ELR (cell line): Measurements from ENCODE around the gene APRT.
A peak's percentile ranks its signal among the peaks of the same experiment; 100 is the strongest.

Experiments
- DNase-seq: peaks from one replicate; pipeline ENCODE4 v3.0.0-alpha.2; 2015; ENCODE audit warnings: low read depth

The APRT gene, protein sequence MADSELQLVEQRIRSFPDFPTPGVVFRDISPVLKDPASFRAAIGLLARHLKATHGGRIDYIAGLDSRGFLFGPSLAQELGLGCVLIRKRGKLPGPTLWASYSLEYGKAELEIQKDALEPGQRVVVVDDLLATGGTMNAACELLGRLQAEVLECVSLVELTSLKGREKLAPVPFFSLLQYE

DNA sequence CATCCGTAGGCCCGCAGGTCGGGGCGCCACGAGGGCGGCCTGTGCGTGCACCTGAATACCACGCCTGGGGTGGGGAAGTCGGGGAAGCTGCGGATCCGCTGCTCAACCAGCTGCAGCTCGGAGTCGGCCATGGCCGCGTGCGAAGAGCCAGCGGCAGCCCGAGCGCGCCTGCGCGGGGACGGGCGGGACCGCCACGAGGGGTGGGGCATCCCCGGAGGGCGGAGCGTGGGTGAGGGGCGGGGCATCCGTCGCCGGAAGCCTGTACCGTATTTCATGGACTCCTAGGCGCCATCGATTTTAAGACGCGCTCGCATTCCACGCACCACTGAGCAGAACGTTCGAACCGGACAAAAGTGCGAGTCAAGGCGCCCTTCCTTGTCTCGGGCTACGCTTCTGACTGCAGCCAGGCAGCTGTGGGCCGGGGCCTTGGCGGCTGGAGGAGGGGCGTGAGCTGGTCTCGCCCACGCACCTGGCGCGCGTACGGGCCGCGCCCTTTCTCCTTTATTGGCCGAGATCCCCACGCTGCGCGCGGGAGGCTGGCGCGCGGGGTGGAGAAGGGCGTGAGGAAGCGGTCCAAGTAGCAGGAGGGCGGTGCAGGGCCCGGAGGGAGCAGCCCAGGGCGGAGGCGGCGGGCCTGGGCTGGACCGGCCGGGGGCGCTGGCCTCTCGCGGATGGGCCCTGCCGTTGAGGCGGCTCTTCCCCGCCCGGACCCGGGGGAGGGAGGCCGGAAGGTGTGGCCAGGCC lies at the start of gene APRT:
Gene APRT, minus strand, starts transcription at position 160 of the 744 bp plus-strand sequence. Its CDS starts 29 bp downstream, at position 131.
- DNase-seq: peak; percentile 94

DNA sequence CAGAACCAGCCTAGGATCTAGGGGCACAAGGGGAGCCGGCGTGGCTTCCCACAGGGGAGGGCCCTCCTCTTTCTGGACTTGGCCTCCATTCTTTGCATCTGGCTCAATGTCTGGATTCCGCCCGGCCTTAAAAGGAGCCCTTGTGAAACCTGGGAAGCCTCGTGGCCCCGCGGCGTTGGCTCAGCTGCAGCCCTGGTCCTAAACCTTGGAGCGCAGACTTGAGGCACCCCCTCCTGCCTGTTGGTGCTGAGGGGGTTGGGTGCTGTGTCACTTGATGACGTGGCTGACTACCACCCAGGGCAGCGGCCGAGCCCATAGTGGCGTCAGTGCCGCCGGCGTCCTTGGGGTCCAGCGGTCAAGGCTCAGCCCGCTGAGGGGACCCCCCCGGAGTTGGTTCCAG lies 49.6 kb upstream of the APRT start:
- no peak for DNase-seq

- DNase-seq: no peak
Observed at GRCh38 chr16:88859381-88860091, 47.8 kb upstream of the APRT start.

- peak; percentile 82 for DNase-seq
Observed at GRCh38 chr16:88857728-88858339, 46.1 kb upstream of the APRT start.

DNA sequence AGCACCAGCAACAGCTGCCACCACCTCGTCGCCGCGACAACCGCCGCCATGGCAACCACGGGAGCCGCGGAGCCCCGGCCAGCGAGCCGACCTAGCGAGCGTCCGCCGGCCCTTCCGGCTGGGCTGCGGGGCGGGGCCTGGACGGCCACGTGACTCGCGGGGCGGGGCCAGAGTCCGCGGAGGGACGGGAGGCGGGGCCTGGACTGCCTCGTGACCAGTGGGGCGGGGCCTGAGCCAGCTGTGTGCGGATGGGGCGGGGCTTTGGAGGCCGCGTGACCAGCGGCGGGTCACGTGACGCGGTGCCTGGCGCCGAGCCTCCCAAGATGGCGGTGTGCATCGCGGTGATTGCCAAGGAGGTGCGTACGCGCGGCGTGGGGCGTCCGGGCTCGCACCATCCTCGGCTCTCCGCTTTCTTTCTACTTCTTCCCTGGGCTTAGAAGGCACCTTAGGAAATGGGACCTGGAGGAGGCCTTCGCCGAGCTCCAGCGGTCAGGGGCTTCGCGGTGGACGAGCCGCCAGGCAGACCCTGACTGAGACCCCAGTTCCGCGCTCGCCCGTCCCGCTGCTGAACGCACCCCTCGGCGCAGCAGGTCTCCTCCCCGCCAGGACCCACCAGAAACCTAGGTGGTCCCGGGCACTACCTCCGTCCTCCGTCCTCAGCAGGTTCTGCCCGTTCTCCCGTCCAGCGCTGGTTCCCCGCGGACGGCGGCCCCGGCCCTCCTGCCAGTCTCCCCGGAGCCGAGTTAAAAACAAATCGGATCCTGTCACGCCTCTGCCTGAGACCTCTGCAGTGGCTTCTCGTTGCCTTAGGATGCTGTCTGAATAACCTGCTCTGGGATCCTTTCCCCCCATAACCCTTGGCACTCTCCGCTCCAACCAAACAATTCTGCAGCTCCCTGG lies 45.4 kb upstream of the APRT start, which contains the start of the genes GALNS and TRAPPC2L:
Gene GALNS, minus strand, starts transcription at position 120 of the 900 bp plus-strand sequence. Its CDS starts 70 bp downstream, at position 50.
Gene TRAPPC2L, plus strand, starts transcription at position 300 of the 900 bp plus-strand sequence. Its CDS starts 24 bp downstream, at position 324.
- peak; percentile 97 for DNase-seq

DNA sequence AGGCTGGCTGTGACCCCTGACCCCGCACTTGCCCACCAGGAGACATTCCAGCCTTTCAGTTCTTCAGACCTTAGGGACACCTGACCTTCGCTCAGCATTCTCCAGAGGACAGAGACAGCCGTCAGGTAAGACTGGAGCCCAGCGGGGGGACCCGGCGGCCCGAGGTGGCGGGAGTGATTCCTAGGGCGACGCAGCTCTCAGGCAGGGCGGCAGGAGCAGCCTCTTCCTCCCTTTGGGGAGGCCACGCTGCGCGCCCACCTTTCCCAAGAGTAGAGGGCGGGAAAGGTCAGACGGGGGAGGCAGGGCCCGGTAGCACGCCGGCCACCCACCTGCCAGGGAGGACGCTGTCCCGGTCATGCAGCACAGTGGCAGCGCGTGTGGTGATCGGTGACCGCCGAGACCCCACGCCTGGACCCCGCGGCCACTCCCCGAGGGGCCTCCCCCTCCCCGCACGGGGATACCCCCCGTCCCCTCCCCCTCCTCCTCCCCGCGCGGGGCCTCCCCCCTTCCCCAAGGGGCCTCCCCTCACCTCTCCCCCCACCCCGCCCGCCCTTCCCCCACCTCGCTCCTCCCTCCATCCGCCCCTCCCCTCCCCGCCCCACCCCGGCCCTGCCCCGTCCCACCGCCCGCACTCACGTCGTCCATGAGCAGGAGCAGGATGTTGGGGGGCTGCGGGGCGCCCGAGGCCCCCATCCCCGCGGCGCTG lies 44.5 kb upstream of the APRT start:
- DNase-seq: peak; percentile 20

- DNase-seq: no peak
Observed at GRCh38 chr16:88855736-88856121, 44.0 kb upstream of the APRT start.

GRCh38 chr16:88855176-88855575 lies 43.4 kb upstream of the APRT start:
- no peak for DNase-seq

DNA sequence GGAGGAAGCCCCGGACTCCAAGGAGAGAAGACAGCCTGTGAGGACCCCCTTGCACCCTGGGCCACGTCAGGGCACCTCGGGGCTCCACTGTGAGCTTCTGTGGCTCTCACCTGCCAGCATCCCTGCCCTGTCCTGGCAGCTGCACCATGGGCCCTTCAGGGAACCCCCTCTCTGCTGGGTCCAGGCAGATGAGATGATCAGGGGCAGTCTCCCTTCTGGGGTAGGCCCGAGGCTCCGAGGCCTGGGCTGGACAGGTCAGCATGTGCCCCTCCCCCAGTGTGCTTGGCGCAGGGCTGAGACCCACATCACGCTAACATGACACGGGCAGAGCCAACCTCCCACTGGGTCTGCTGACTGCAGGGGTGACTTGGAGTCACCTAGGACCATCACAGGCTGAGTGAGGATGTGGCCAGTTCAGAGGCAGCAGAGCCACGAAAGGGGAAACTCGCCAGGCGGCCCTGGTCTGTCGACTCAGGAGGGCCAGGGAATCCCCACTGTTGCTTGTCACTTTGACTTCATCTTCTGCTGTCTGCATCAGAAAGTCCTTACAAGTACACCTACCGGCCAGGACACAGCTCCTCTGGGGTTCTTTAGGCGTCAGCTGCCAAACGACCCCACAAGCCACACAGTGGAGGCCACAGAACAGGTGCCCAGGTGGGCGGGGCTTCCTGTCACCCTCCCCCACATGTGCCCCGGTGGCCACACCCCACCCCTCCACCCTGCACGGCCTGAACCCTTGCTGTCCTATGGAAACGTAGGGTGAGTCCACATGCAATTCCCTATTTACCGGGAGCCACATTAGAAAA lies 42.8 kb upstream of the APRT start:
- no peak for DNase-seq

DNA sequence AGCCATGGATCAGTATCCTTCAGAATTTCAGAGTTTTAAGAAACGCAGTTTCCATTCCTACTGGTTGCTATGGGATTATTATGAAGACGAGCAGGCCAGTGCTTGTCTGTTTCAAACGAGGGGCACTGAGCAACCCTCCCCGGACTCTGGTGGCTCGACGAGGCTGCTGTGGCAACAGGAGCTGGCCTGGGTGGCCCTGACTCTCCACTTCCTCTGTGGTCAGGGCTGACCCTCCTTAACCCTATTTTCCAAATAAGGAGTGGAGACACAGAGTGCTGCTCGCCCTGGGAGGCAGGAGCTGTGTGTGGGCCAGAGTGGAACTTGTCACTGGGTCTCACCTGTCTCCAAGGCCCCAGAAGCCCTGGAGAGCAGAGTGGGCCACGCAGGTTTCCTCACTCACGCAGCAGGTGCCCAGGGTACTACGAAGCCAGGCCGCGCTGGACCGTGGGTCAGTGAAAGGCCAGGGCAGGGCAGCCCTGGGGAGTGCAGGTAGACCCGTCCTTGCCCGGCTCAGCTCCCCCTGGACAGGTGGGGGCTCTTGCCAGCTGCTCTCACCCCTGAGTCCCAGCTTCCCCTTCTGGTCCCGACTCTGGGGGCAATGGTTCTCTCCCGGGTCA lies 41.7 kb upstream of the APRT start:
- DNase-seq: no peak

- DNase-seq: no peak
Observed at GRCh38 chr16:88851616-88852015, 39.9 kb upstream of the APRT start.

DNA sequence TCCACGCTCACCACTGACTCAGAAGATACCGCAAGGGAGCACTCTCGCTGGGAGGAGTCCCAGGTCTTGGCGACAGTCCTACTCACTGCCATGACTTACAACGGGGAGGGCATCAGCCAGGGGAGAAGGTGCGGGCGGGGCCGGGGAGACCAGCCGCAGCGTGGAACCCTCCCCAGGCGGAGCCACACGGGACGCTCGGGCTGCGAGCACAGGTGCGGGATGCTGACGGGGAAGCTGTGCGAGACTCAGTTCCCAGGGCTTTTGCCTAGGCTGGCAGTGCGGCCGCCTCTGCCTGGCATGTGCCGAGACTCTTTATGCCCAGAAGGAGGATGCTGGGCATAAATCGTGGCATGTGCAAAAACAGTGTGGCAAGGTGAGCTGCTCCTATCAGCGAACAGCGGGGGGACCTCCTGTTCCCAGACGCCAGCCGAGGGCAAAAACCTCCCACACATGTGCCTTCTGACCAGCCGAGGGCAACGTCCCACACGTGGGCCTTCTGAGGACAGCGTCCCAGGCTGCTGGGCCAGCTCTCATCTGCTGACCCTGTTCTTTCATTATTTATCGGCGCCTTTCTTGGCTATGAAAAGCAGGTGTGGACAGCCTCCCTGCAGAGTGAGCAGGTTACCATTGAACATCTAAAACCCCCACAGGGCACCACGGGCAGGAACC lies 38.9 kb upstream of the APRT start:
- no peak for DNase-seq

DNA sequence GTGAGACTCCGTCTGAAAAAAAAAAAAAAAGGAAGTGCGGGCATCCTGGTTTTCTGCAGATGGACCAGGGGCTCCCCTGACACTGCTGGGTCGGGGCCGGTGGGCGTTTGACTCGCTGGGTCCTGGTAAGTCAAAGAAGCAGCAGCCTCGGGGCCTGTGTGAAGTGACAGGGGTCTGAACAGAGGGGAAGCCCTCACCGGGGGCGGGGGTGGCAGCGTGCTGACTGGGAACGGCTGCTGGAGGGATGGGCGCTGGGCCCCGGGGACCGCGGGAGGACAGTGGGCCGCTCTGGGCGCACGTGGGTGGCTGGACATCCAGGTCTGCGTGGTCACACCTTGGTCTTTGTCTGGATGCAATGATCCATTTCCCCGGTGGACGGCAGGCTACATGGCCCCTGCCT lies 36.8 kb upstream of the APRT start:
- DNase-seq: no peak

DNA sequence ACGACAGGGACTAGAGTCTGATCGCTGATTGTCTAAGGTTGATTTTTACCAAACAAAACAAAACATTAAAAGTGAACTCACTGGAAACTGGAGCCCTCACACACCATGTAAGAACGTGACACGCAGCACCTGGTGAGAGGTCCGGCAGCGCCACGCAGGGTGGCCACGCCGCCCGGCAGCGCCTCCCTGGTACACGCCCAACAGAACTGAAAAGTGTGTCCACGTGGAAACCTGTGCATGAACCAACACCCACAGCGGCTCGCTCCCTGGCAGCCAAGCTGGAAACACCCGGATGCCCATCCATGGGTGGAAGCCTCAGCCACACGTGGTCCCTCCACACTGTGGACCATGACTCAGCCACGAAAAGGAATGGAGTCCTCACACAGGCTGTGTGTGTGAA lies 35.9 kb upstream of the APRT start:
- DNase-seq: no peak

GRCh38 chr16:88846088-88846487 lies 34.4 kb upstream of the APRT start:
- DNase-seq: peak; percentile 54

- DNase-seq: no peak
Observed at GRCh38 chr16:88844419-88845036, 32.8 kb upstream of the APRT start.

- no peak for DNase-seq
Observed at GRCh38 chr16:88843256-88843655, 31.5 kb upstream of the APRT start.

DNA sequence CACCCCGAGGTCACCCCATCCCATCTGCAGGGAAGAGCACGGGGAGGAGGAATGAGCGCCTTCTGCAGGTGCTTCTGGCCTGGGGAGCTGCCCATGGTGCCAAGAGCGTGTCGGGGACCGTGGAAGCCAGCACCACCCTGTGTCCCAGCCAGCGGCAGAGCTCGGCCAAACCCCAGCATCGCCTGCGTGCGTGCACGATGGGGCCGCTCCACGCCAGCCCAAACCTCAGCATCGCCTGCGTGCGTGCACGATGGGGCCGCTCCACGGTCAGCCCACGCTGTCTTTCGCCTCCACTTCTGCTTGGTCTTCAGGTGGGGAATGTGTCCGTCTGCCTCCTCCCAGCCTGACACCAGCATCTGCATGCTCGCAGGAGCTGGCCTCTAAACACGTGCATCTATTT lies 31.1 kb upstream of the APRT start:
- no peak for DNase-seq
